ENCODE measurements around the gene TRIM34. TPM values are rescaled to one million over a fixed set of nuclear protein-coding genes. Genes with fewer than 3 reads are reported as not detected.

The TRIM34 gene
- total RNA-seq, 2 experiments from 2014 or later = 8.4 to 13.1 TPM

GRCh38 chr11:5631969-5632635, 7.3 kb downstream of the TRIM34 start:
- H3K27ac ChIP-seq (ENCODE audit: low read depth, low read length, poor library complexity, severe bottlenecking) = peak overlapping the region; percentile 61
- no peaks in the 10 kb centered on the region for H3K9me3 ChIP-seq (ENCODE audit: low read length)
- CTCF ChIA-PET (ENCODE audit: unreplicated experiment) = no interaction called here
- DNase-seq (ENCODE audit: low spot score) = peak; percentile 80
- peaks cover 17% of the 10 kb centered on the region for H3K4me1 ChIP-seq (ENCODE audit: insufficient read depth, low read length, poor library complexity, severe bottlenecking)
- TF ChIP-seq, protein P1, sequence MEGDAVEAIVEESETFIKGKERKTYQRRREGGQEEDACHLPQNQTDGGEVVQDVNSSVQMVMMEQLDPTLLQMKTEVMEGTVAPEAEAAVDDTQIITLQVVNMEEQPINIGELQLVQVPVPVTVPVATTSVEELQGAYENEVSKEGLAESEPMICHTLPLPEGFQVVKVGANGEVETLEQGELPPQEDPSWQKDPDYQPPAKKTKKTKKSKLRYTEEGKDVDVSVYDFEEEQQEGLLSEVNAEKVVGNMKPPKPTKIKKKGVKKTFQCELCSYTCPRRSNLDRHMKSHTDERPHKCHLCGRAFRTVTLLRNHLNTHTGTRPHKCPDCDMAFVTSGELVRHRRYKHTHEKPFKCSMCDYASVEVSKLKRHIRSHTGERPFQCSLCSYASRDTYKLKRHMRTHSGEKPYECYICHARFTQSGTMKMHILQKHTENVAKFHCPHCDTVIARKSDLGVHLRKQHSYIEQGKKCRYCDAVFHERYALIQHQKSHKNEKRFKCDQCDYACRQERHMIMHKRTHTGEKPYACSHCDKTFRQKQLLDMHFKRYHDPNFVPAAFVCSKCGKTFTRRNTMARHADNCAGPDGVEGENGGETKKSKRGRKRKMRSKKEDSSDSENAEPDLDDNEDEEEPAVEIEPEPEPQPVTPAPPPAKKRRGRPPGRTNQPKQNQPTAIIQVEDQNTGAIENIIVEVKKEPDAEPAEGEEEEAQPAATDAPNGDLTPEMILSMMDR (conservative IDR thresholded peaks at IDR 0.05; ENCODE audit: low read length) = no peak
- no peak for TF ChIP-seq EZH2phosphoT487 (IDR thresholded peaks at IDR 0.05; ENCODE audit: borderline replicate concordance, low read depth, low read length)
- 0 out of 2 replicates have a peak, but pooled peaks cover 15% of the 10 kb centered on the region for H3K36me3 ChIP-seq (ENCODE audit: insufficient read depth, low read length)
- POLR2A ChIA-PET = interaction anchor here (0.7 to 1.5 kb wide), 3 partner anchors 14 to 32 kb away, joined by 3 to 10 read pairs (median 7); no protein-coding TSS in a partner anchor
- no peaks in the 10 kb centered on the region for H3K9me2 ChIP-seq (ENCODE audit: insufficient read depth, low read length)
- peak overlapping the region; percentile 74 for H3K4me2 ChIP-seq (ENCODE audit: low read length)
- no peaks in the 10 kb centered on the region for H4K20me1 ChIP-seq (ENCODE audit: insufficient read depth, low read length)
- intact Hi-C loops (cut with micrococcal nuclease; ENCODE audit: unreplicated experiment) = no loop called here
- peak overlapping the region; percentile 44 for H3K4me3 ChIP-seq (ENCODE audit: low read depth, low read length, poor library complexity, severe bottlenecking)
- H2AFZ ChIP-seq (ENCODE audit: low read length) = peak overlapping the region; percentile 93
- H3K79me2 ChIP-seq (ENCODE audit: insufficient read depth, low read depth, low read length) = no peaks in the 10 kb centered on the region
- BruUV-seq (replicated peaks) = no TSS peak

DNA sequence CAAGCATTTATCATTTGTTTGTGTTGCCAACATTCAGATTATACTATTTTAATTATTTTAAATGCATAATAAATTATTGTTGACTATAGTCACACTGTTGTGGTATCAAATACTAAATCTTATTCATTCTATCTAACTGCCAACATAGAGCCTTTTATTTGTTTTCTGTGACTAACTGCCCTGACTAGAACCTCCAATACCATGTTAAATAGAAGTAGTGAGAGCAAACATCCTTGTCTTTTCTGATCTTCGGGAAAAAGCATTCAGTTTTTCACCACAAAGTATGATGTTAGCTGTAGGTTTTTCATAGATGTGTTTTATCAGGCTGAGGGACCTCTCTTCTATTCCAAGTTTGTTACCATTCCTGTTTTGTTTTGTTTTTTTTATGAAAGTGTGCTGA, 15.2 kb downstream of the TRIM34 start:
- Histone ChIP-seq H3K4me2 (ENCODE audit: low read length) (no peak overlapping the region), H3K9me2 (ENCODE audit: insufficient read depth, low read length) (no peaks in the 10 kb centered on the region), H2AFZ (ENCODE audit: low read length) (no peak overlapping the region), H3K9me3 (ENCODE audit: low read length) (peaks cover 5% of the 10 kb centered on the region; the same call in 1 of the 2 replicates), H3K79me2 (ENCODE audit: insufficient read depth, low read depth, low read length) (no peaks in the 10 kb centered on the region), H3K4me3 (ENCODE audit: low read depth, low read length, poor library complexity, severe bottlenecking) (no peak overlapping the region), H3K4me1 (ENCODE audit: insufficient read depth, low read length, poor library complexity, severe bottlenecking) (no peaks in the 10 kb centered on the region), H4K20me1 (ENCODE audit: insufficient read depth, low read length) (no peaks in the 10 kb centered on the region), H3K27ac (ENCODE audit: low read depth, low read length, poor library complexity, severe bottlenecking) (no peak overlapping the region), H3K36me3 (ENCODE audit: insufficient read depth, low read length) (peaks cover 40% of the 10 kb centered on the region)
- TF ChIP-seq, protein P1 (conservative IDR thresholded peaks at IDR 0.05; ENCODE audit: low read length) = no peak
- CTCF ChIA-PET (ENCODE audit: unreplicated experiment) = no interaction called here
- POLR2A ChIA-PET = no interaction called here
- BruUV-seq (replicated peaks) = no TSS peak
- intact Hi-C loops (cut with micrococcal nuclease; ENCODE audit: unreplicated experiment) = no loop called here
- no peak for DNase-seq (ENCODE audit: low spot score)

GRCh38 chr11:5643585-5643984, 18.8 kb downstream of the TRIM34 start:
- H3K4me2 ChIP-seq (ENCODE audit: low read length) = no peak overlapping the region
- intact Hi-C loops (cut with micrococcal nuclease; ENCODE audit: unreplicated experiment) = no loop called here
- no peaks in the 10 kb centered on the region for H3K79me2 ChIP-seq (ENCODE audit: insufficient read depth, low read depth, low read length)
- H3K9me2 ChIP-seq (ENCODE audit: insufficient read depth, low read length) = no peaks in the 10 kb centered on the region
- H2AFZ ChIP-seq (ENCODE audit: low read length) = no peak overlapping the region
- TF ChIP-seq EZH2phosphoT487 (IDR thresholded peaks at IDR 0.05; ENCODE audit: borderline replicate concordance, low read depth, low read length) = no peak
- TF ChIP-seq, protein P1 (conservative IDR thresholded peaks at IDR 0.05; ENCODE audit: low read length) = no peak
- no peaks in the 10 kb centered on the region for H3K4me1 ChIP-seq (ENCODE audit: insufficient read depth, low read length, poor library complexity, severe bottlenecking)
- H3K9me3 ChIP-seq (ENCODE audit: low read length) = peaks cover 5% of the 10 kb centered on the region; the same call in 1 of the 2 replicates
- POLR2A ChIA-PET = no interaction called here
- H3K4me3 ChIP-seq (ENCODE audit: low read depth, low read length, poor library complexity, severe bottlenecking) = no peak overlapping the region
- H3K36me3 ChIP-seq (ENCODE audit: insufficient read depth, low read length) = peaks cover 24% of the 10 kb centered on the region
- DNase-seq (ENCODE audit: low spot score) = no peak
- H4K20me1 ChIP-seq (ENCODE audit: insufficient read depth, low read length) = no peaks in the 10 kb centered on the region
- BruUV-seq (replicated peaks) = TSS peak; percentile 57
- no peak overlapping the region for H3K27ac ChIP-seq (ENCODE audit: low read depth, low read length, poor library complexity, severe bottlenecking)
- CTCF ChIA-PET (ENCODE audit: unreplicated experiment) = no interaction called here

Measured in OCI-LY7 (cell line).